ENCODE data around the gene ATXN10. TPM values are rescaled to one million over a fixed set of nuclear protein-coding genes. Genes with fewer than 3 reads are reported as not detected.

ATXN10 gene
- total and polyA plus RNA-seq, 11 donors = 55.0 to 192 (median 149) TPM

DNA sequence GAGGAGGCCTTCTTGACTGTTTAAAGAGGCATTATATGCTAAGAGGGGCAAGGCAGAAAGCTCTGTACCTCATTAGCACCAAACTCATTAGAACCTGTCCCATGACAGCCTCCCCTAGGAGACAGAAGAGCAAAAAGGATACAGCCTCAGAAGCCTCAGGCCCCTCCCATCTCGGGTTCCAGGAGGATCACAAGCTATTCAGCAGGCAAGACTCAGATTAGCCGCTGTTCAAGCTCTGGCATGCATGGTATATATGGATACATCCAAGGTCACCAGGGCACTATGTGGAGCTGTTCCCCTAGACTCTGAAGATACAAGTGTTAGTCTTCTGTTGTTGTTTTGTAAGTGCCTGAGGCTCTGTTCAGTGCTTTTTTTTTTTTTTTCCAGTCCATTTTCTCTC, 32.1 kb downstream of the ATXN10 start:
- no peaks in the 10 kb centered on the region for H3K27me3 ChIP-seq
- peaks cover 0 to 10% (median 3%) of the 10 kb centered on the region in 12 donors for H3K4me1 ChIP-seq
- no peak overlapping the region for H3K4me3 ChIP-seq
- no peaks in the 10 kb centered on the region for H3K9me3 ChIP-seq
- no peak for ATAC-seq
- 51 to 67% (median 60%) methylated on average over 2 of the region's 2 CpGs for WGBS, 4 donors
- intact Hi-C loops (cut with DNase I) = no loop called here
- TF ChIP-seq POLR2A (IDR thresholded peaks at IDR 0.05) = no peak
- TF ChIP-seq, protein P1, sequence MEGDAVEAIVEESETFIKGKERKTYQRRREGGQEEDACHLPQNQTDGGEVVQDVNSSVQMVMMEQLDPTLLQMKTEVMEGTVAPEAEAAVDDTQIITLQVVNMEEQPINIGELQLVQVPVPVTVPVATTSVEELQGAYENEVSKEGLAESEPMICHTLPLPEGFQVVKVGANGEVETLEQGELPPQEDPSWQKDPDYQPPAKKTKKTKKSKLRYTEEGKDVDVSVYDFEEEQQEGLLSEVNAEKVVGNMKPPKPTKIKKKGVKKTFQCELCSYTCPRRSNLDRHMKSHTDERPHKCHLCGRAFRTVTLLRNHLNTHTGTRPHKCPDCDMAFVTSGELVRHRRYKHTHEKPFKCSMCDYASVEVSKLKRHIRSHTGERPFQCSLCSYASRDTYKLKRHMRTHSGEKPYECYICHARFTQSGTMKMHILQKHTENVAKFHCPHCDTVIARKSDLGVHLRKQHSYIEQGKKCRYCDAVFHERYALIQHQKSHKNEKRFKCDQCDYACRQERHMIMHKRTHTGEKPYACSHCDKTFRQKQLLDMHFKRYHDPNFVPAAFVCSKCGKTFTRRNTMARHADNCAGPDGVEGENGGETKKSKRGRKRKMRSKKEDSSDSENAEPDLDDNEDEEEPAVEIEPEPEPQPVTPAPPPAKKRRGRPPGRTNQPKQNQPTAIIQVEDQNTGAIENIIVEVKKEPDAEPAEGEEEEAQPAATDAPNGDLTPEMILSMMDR (IDR thresholded peaks at IDR 0.05) = no peak
- no peak for DNase-seq
- no peak overlapping the region for H3K27ac ChIP-seq
- H3K36me3 ChIP-seq = peaks cover 0 to 84% (median 47%) of the 10 kb centered on the region in 9 donors

DNA sequence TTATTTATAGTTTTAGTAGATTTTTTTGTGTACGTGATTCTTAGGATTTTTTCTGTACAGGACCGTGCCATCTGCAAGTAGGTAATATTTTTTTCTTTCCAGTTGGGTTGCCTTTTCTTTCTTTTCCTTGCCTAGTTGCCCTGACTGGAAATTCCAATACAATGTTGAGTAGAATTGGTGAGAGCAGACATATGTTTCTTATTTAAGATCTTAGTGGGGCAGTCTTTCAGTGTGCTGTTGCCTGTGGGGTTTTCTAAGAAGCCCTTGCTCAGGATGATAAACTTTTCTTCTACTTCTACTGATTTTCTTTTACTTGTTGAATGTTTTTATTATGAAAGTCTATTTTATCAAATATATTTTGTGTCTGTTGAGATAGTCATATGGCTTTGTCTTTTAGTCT, 33.0 kb downstream of the ATXN10 start:
- Histone ChIP-seq H3K27me3 (no peaks in the 10 kb centered on the region), H3K4me1 (peaks cover 0 to 18% (median 9%) of the 10 kb centered on the region in 12 donors), H3K27ac (no peak overlapping the region), H3K4me3 (no peak overlapping the region), H3K36me3 (peaks cover 0 to 75% (median 46%) of the 10 kb centered on the region in 9 donors), H3K9me3 (no peaks in the 10 kb centered on the region)
- DNase-seq (no peak), ATAC-seq (no peak)
- 94 to 98% (median 97%) methylated on average over 2 of the region's 2 CpGs for WGBS, 4 donors
- TF ChIP-seq, protein P1 (IDR thresholded peaks at IDR 0.05) = no peak
- TF ChIP-seq POLR2A (IDR thresholded peaks at IDR 0.05) = no peak
- intact Hi-C loops (cut with DNase I) = no loop called here

DNA sequence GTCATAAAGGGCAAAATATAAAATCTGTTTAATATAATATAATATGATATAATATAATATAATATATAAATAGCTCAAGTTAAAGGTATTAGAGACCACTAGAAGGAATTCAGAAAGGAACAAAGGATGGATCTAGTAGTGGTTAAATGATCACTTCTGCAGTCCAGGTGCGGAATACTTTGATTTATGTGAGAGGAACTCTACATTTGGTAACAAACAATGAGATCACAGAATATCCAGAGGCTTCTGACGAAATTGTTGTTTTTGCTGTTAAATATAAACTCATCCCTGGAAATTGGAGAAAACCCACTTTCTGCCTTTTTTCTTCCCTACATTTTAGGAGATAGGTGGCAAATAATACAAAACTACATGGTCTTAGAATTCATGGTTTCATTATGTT, 36.0 kb downstream of the ATXN10 start:
- Histone ChIP-seq H3K36me3 (peaks cover 0 to 54% (median 30%) of the 10 kb centered on the region in 9 donors), H3K9me3 (no peaks in the 10 kb centered on the region), H3K4me1 (peaks cover 0 to 37% (median 10%) of the 10 kb centered on the region in 12 donors), H3K27me3 (no peaks in the 10 kb centered on the region), H3K4me3 (no peak overlapping the region), H3K27ac (peak overlapping the region in 1 of 12 donors; percentile 4)
- 91 to 95% (median 94%) methylated on average over 2 of the region's 2 CpGs for WGBS, 4 donors
- TF ChIP-seq, protein P1 (IDR thresholded peaks at IDR 0.05) = no peak
- no peak for TF ChIP-seq POLR2A (IDR thresholded peaks at IDR 0.05)
- DNase-seq (no peak), ATAC-seq (no peak)
- intact Hi-C loops (cut with DNase I) = no loop called here

DNA sequence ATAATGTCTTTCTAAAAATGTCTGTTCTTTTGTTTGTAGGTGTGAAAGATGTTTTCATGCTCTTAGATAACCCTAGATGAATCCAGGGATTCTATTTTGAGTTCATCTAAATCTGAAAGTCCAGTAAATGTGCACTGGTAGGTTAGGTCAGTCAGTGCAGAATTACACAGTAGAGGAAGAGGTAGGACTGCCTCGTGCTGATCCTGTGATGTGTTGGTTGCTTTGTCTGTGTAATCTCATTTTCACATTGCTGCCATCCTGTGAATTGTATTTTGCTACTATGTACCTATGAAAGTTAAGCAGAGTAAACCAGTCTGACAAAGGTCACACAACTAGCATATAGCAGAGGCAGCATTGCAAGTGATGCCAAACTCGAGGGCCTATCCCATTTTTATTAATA, 36.5 kb downstream of the ATXN10 start:
- H3K4me3 ChIP-seq = no peak overlapping the region
- H3K27ac ChIP-seq = peak overlapping the region in 1 of 12 donors; percentile 4
- H3K9me3 ChIP-seq = no peaks in the 10 kb centered on the region
- intact Hi-C loops (cut with DNase I) = no loop called here
- ATAC-seq = peak in 3 of 4 donors; percentile 9 to 36 (median 24)
- WGBS, 4 donors = 58 to 73% (median 63%) methylated on average over 2 of the region's 2 CpGs
- no peaks in the 10 kb centered on the region for H3K27me3 ChIP-seq
- TF ChIP-seq, protein P1 (IDR thresholded peaks at IDR 0.05) = no peak
- TF ChIP-seq POLR2A (IDR thresholded peaks at IDR 0.05) = no peak
- DNase-seq = no peak
- H3K4me1 ChIP-seq = peaks cover 0 to 42% (median 11%) of the 10 kb centered on the region in 12 donors
- H3K36me3 ChIP-seq = peaks cover 0 to 53% (median 27%) of the 10 kb centered on the region in 9 donors
